Erythroblast (primary cell): ENCODE measurements around the gene PPP1R1B.

Experiments
- DNase-seq, 2 experiments: peaks; one replicate each; lab custom pipeline; 2025; lab: John Stamatoyannopoulos, UW
- GATA1 ChIP-seq: IDR thresholded peaks from 2 replicates; pipeline ENCODE4 v1.6.1; 2011; ENCODE audit warnings: low read depth, mild to moderate bottlenecking, control low read depth, low read length, moderate library complexity
- POLR2A ChIP-seq: IDR thresholded peaks from 2 replicates; pipeline ENCODE4 v1.6.1; 2011; ENCODE audit warnings: mild to moderate bottlenecking, low read length

Gene PPP1R1B

GRCh38 chr17:39672522-39673334 lies 46.0 kb downstream of the PPP1R1B start:
- TF ChIP-seq POLR2A, result no peak

GRCh38 chr17:39673335-39674081 lies 46.8 kb downstream of the PPP1R1B start:
- TF ChIP-seq POLR2A (no peak), GATA1 (no peak)
- no peak for DNase-seq

More at GRCh38 chr17:39672522-39673334, 46.0 kb downstream of the PPP1R1B start:
- DNase-seq, result no peak

- no peak for TF ChIP-seq POLR2A
- DNase-seq, result no peak
Observed at GRCh38 chr17:39674179-39674578, 47.4 kb downstream of the PPP1R1B start.

- TF ChIP-seq GATA1, result no peak
- peak; percentile 29 for TF ChIP-seq POLR2A
- peak; percentile 42 to 57 for DNase-seq
Observed at GRCh38 chr17:39674702-39675389, 48.1 kb downstream of the PPP1R1B start.

GRCh38 chr17:39675390-39676082 lies 48.8 kb downstream of the PPP1R1B start:
- no peak for DNase-seq
- TF ChIP-seq POLR2A, result no peak
- TF ChIP-seq GATA1, result no peak

- peak; percentile 54 to 62 for DNase-seq
- TF ChIP-seq GATA1 (no peak), POLR2A (no peak)
Observed at GRCh38 chr17:39676198-39676819, 49.6 kb downstream of the PPP1R1B start.

GRCh38 chr17:39677072-39677471 lies 50.3 kb downstream of the PPP1R1B start:
- no peak for DNase-seq
- TF ChIP-seq GATA1 (no peak), POLR2A (no peak)

- no peak for DNase-seq
- no peak for TF ChIP-seq GATA1
- no peak for TF ChIP-seq POLR2A
Observed at GRCh38 chr17:39677542-39678339, 51.0 kb downstream of the PPP1R1B start.

GRCh38 chr17:39678340-39679116 lies 51.8 kb downstream of the PPP1R1B start:
- peak; percentile 40 for TF ChIP-seq POLR2A
- no peak for TF ChIP-seq GATA1
- peak in 1 of 2 experiments; percentile 49 for DNase-seq

GRCh38 chr17:39679521-39680192 lies 52.9 kb downstream of the PPP1R1B start:
- peak; percentile 31 to 41 for DNase-seq
- peak; percentile 65 for TF ChIP-seq POLR2A
- no peak for TF ChIP-seq GATA1
